Astrocyte (in vitro differentiated cells and primary cell): ENCODE results near the gene PRSS50. TPM values are rescaled to one million over a fixed set of nuclear protein-coding genes. Genes with fewer than 3 reads are reported as not detected.

Experiments used
- DNase-seq: peaks from one replicate; pipeline ENCODE4 v3.0.0-alpha.2; 2010; ENCODE audit warnings: low read depth
- FAIRE-seq: peaks from 2 replicates; lab custom pipeline; 2011; peaks lifted over from hg19 to GRCh38; lab: Jason Lieb, UNC
- H2AFZ ChIP-seq: 2 replicates; pipeline ENCODE4 v1.6.0; 2012; ENCODE audit warnings: low read depth, low read length, inconsistent platforms
- H3K27ac ChIP-seq: 2 replicates; pipeline ENCODE4 v1.5.1; 2011; ENCODE audit warnings: low read depth, low read length, inconsistent platforms
- H3K27me3 ChIP-seq: 2 replicates; pipeline ENCODE4 v1.6.0; 2011; ENCODE audit warnings: low read length, inconsistent platforms; ENCODE audit not compliant: insufficient read depth
- H3K36me3 ChIP-seq: 2 replicates; pipeline ENCODE4 v1.5.1; 2011; ENCODE audit warnings: low read length, inconsistent platforms; ENCODE audit not compliant: insufficient read depth
- H3K4me1 ChIP-seq: 2 replicates; pipeline ENCODE4 v1.5.1; 2011; ENCODE audit warnings: low read length, inconsistent platforms; ENCODE audit not compliant: insufficient read depth
- H3K4me2 ChIP-seq: 2 replicates; pipeline ENCODE4 v1.6.0; 2012; ENCODE audit warnings: low read length, inconsistent platforms
- H3K4me3 ChIP-seq: 2 replicates; pipeline ENCODE4 v1.5.1; 2011; ENCODE audit warnings: low read depth, mild to moderate bottlenecking, low read length, inconsistent platforms; ENCODE audit not compliant: insufficient read depth
- H3K79me2 ChIP-seq: 2 replicates; pipeline ENCODE4 v1.6.0; 2012; ENCODE audit warnings: mild to moderate bottlenecking, low read length, inconsistent platforms; ENCODE audit not compliant: insufficient read depth
- H3K9ac ChIP-seq: 2 replicates; pipeline ENCODE4 v1.6.0; 2012; ENCODE audit warnings: mild to moderate bottlenecking, low read length, inconsistent platforms
- H3K9me3 ChIP-seq: 2 replicates; pipeline ENCODE4 v1.5.1; 2012; ENCODE audit warnings: low read depth, mild to moderate bottlenecking, low read length, inconsistent platforms; ENCODE audit not compliant: insufficient read depth
- H4K20me1 ChIP-seq: 2 replicates; pipeline ENCODE4 v1.6.0; 2012; ENCODE audit warnings: low read length, inconsistent platforms; ENCODE audit not compliant: insufficient read depth
- H3K27ac Mint-ChIP-seq: one replicate; pipeline ENCODE4 v1.8.0; 2021; ENCODE audit warnings: mild to moderate bottlenecking, mixed read lengths; ENCODE audit not compliant: unreplicated experiment
- H3K27me3 Mint-ChIP-seq: one replicate; pipeline ENCODE4 v1.8.0; 2021; ENCODE audit warnings: low read depth, mixed read lengths; ENCODE audit not compliant: unreplicated experiment
- H3K36me3 Mint-ChIP-seq: one replicate; pipeline ENCODE4 v1.8.0; 2021; ENCODE audit warnings: low read depth, mixed read lengths; ENCODE audit not compliant: unreplicated experiment
- H3K4me1 Mint-ChIP-seq: one replicate; pipeline ENCODE4 v1.8.0; 2021; ENCODE audit warnings: low read depth, mixed read lengths; ENCODE audit not compliant: unreplicated experiment
- H3K4me3 Mint-ChIP-seq: one replicate; pipeline ENCODE4 v1.8.0; 2021; ENCODE audit warnings: mild to moderate bottlenecking, moderate library complexity, mixed read lengths; ENCODE audit not compliant: unreplicated experiment
- H3K9me3 Mint-ChIP-seq: one replicate; pipeline ENCODE4 v1.8.0; 2021; ENCODE audit warnings: mild to moderate bottlenecking, mixed read lengths; ENCODE audit not compliant: unreplicated experiment
- CTCF ChIP-seq: IDR thresholded peaks from 2 replicates; pipeline ENCODE4 v1.5.1; 2011; ENCODE audit warnings: low read depth, mild to moderate bottlenecking, inconsistent platforms, low read length, moderate library complexity; ENCODE audit not compliant: insufficient read depth
- EZH2 ChIP-seq: IDR thresholded peaks from 2 replicates; pipeline ENCODE4 v1.6.1; 2012; ENCODE audit warnings: mild to moderate bottlenecking, low read length, inconsistent platforms; ENCODE audit not compliant: insufficient read depth
- total RNA-seq: library from RNA; stranded (reverse); gene quantifications from 2 replicates; pipeline ENCODE4 v1.2.1, GENCODE V29; 2021

PRSS50 gene
- total RNA-seq, 1 donor from 2014 or later = not detected

- Mint-ChIP-seq H3K4me3 (no peak overlapping the region), H3K27me3 (peaks cover 37% of the 10 kb centered on the region), H3K9me3 (peaks cover 6% of the 10 kb centered on the region), H3K36me3 (no peaks in the 10 kb centered on the region), H3K27ac (no peak overlapping the region), H3K4me1 (no peaks in the 10 kb centered on the region)
- H3K79me2 ChIP-seq = no peaks in the 10 kb centered on the region
- H3K4me1 ChIP-seq = no peaks in the 10 kb centered on the region
- TF ChIP-seq CTCF (no peak), EZH2 (no peak)
- DNase-seq (no peak), FAIRE-seq (no peak)
- H3K27me3 ChIP-seq = peaks cover 8% of the 10 kb centered on the region
- no peak overlapping the region for H3K4me3 ChIP-seq
- no peak overlapping the region for H3K27ac ChIP-seq
- no peak overlapping the region for H3K9ac ChIP-seq
- no peak overlapping the region for H3K4me2 ChIP-seq
- H2AFZ ChIP-seq = no peak overlapping the region
- H3K36me3 ChIP-seq = no peaks in the 10 kb centered on the region
- H4K20me1 ChIP-seq = no peaks in the 10 kb centered on the region
- H3K9me3 ChIP-seq = no peaks in the 10 kb centered on the region
These were observed 32.9 kb upstream of the PRSS50 start for GRCh38 chr3:46750555-46751038.

DNA sequence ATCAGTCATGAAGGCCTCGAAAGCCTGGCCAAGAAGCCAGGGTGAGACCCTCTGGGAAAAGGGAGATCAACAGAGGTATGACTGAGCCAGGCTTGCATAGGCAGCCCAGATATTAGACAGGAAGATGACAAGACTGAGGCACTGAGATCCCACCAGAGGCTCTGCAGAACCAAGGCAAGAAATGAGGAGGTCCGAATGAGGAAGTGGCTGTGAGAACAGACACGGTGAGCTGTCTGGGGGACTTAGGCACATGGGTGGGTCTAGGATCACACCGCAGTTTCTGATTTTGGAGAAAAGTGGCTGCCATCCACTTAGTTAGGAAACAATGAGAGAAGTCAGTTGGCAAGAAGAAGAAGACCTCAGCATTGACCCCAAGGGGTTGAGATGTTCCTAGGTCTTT lies 31.5 kb upstream of the PRSS50 start:
- Histone ChIP-seq H3K9me3 (no peaks in the 10 kb centered on the region), H2AFZ (no peak overlapping the region), H3K27me3 (peaks cover 8% of the 10 kb centered on the region), H3K27ac (no peak overlapping the region), H3K36me3 (no peaks in the 10 kb centered on the region), H3K4me2 (no peak overlapping the region), H3K9ac (no peak overlapping the region), H3K4me3 (no peak overlapping the region), H3K4me1 (no peaks in the 10 kb centered on the region), H4K20me1 (no peaks in the 10 kb centered on the region), H3K79me2 (no peaks in the 10 kb centered on the region)
- H3K36me3 Mint-ChIP-seq = no peaks in the 10 kb centered on the region
- peaks cover 1% of the 10 kb centered on the region for H3K9me3 Mint-ChIP-seq
- DNase-seq = no peak
- no peak for TF ChIP-seq CTCF
- no peak for TF ChIP-seq EZH2
- FAIRE-seq = no peak
- H3K27ac Mint-ChIP-seq = no peak overlapping the region
- peaks cover 39% of the 10 kb centered on the region for H3K27me3 Mint-ChIP-seq
- H3K4me1 Mint-ChIP-seq = no peaks in the 10 kb centered on the region
- H3K4me3 Mint-ChIP-seq = no peak overlapping the region

DNA sequence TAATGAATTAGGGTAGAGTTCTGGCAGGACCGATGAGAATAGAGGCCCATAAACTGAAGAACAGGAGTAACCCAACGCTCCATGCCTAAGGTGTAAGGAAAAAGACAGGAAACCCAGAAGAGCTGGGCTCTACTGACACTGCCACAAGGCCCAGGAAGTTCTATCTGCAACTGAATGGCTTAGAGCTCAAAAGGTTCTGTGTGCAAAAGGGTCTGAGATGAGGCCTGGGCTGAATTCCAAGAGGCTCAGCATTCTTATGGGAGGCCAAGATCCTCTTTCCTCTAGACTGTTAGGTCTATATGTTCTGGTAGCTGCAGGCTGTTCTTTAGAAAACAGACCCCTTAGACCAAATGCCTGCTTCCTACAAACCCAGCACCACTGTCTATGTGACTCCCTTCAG lies 30.5 kb upstream of the PRSS50 start:
- TF ChIP-seq EZH2 = no peak
- no peak for TF ChIP-seq CTCF
- Histone ChIP-seq H3K27me3 (peaks cover 8% of the 10 kb centered on the region), H3K36me3 (no peaks in the 10 kb centered on the region), H3K27ac (no peak overlapping the region), H3K79me2 (no peaks in the 10 kb centered on the region), H3K4me1 (no peaks in the 10 kb centered on the region), H4K20me1 (no peaks in the 10 kb centered on the region), H3K9me3 (no peaks in the 10 kb centered on the region), H3K4me3 (no peak overlapping the region), H3K9ac (no peak overlapping the region), H2AFZ (no peak overlapping the region), H3K4me2 (no peak overlapping the region)
- Mint-ChIP-seq H3K9me3 (peaks cover 4% of the 10 kb centered on the region), H3K4me1 (no peaks in the 10 kb centered on the region), H3K4me3 (no peak overlapping the region), H3K27me3 (peaks cover 38% of the 10 kb centered on the region), H3K36me3 (no peaks in the 10 kb centered on the region), H3K27ac (no peak overlapping the region)
- DNase-seq = no peak
- no peak for FAIRE-seq
